CD4-positive, alpha-beta memory T cell (primary cell): ENCODE results near the gene ZBTB33. TPM values are rescaled to one million over a fixed set of nuclear protein-coding genes. Genes with fewer than 3 reads are reported as not detected.

Source experiments
- CTCF ChIA-PET: fragments of 350-600 bp; sonication (Branson Sonifier 250); formaldehyde crosslinking; loops from one replicate; lab custom pipeline; 2021; ENCODE audit warnings: inconsistent platforms; ENCODE audit not compliant: partially characterized antibody; lab: Charles Lee
- POLR2A ChIA-PET: fragments of 350-600 bp; sonication (Branson Sonifier 250); formaldehyde crosslinking; loops from one replicate; lab custom pipeline; 2021; ENCODE audit not compliant: partially characterized antibody; lab: Charles Lee
- DNase-seq, 5 donors: peaks; one replicate each; pipeline versions ENCODE4 v3.0.0 to v3.0.0-alpha.2; 2020 to 2022; ENCODE audit warnings: mixed read lengths in 1 of 5
- H3K27ac ChIP-seq: one replicate; pipeline ENCODE4 v1.7.0; 2013; ENCODE audit warnings: low read depth, low read length
- H3K27me3 ChIP-seq: 2 replicates; pipeline ENCODE4 v1.7.0; 2013; ENCODE audit warnings: mild to moderate bottlenecking, low read length, moderate library complexity; ENCODE audit not compliant: insufficient read depth
- H3K36me3 ChIP-seq: 2 replicates; pipeline ENCODE4 v1.7.0; 2013; ENCODE audit warnings: mild to moderate bottlenecking, low read length, moderate library complexity; ENCODE audit not compliant: insufficient read depth
- H3K4me1 ChIP-seq: 2 replicates; pipeline ENCODE4 v1.7.0; 2013; ENCODE audit warnings: mild to moderate bottlenecking, low read length, moderate library complexity; ENCODE audit not compliant: insufficient read depth
- H3K4me3 ChIP-seq, 2 donors: one replicate each; pipeline ENCODE4 v1.7.0; 2013; ENCODE audit warnings: low read length in 2 of 2, mild to moderate bottlenecking in 1 of 2
- H3K9me3 ChIP-seq, 2 donors: one replicate each; pipeline ENCODE4 v1.7.0; 2013; ENCODE audit warnings: low read length in 2 of 2, control low read depth in 1 of 2; ENCODE audit not compliant: control insufficient read depth in 1 of 2
- H3K27ac Mint-ChIP-seq, 7 donors: one replicate each; pipeline ENCODE4 v1.8.0; 2020 to 2021; ENCODE audit warnings: mixed read lengths in 7 of 7, mild to moderate bottlenecking in 6 of 7, inconsistent platforms in 3 of 7, moderate library complexity in 3 of 7
- H3K27me3 Mint-ChIP-seq, 2 donors: one replicate each; pipeline ENCODE4 v1.8.0; 2020 to 2021; ENCODE audit warnings: mixed read lengths in 2 of 2
- H3K36me3 Mint-ChIP-seq, 2 donors: one replicate each; pipeline ENCODE4 v1.8.0; 2020 to 2021; ENCODE audit warnings: mixed read lengths in 2 of 2, inconsistent platforms in 1 of 2, mild to moderate bottlenecking in 1 of 2
- H3K4me1 Mint-ChIP-seq, 4 donors: one replicate each; pipeline ENCODE4 v1.8.0; 2020 to 2021; ENCODE audit warnings: mixed read lengths in 4 of 4, mild to moderate bottlenecking in 1 of 4
- H3K4me3 Mint-ChIP-seq, 8 donors: one replicate each; pipeline ENCODE4 v1.8.0; 2020 to 2021; ENCODE audit warnings: mixed read lengths in 8 of 8, mild to moderate bottlenecking in 7 of 8, moderate library complexity in 6 of 8, inconsistent platforms in 3 of 8
- H3K9me3 Mint-ChIP-seq, 8 donors: one replicate each; pipeline ENCODE4 v1.8.0; 2020 to 2021; ENCODE audit warnings: mixed read lengths in 8 of 8, mild to moderate bottlenecking in 5 of 8, inconsistent platforms in 3 of 8, moderate library complexity in 1 of 8
- intact Hi-C: fragments of 100-400 bp; cut with micrococcal nuclease; formaldehyde crosslinking; loops from one replicate; pipeline ENCODE4 v1.15.1; 2023
- polyA plus RNA-seq, 2 donors: library from polyadenylated mRNA; unstranded; fragments of 300-500 nt; fragmentation: Illumina TruSeq; gene quantifications; one replicate each; pipeline ENCODE4 v1.2.3, GENCODE V29; 2021
- total RNA-seq, 2 experiments: library from RNA; stranded (reverse); gene quantifications; one replicate each; pipeline ENCODE4 v1.2.3, GENCODE V29; 2021

Gene ZBTB33
- total and polyA plus RNA-seq, 4 experiments from 2014 or later: 9.5 to 34.6 (median 26.6) TPM

- H3K4me1 ChIP-seq: peaks cover 3% of the 10 kb centered on the region
- no peak for DNase-seq
- H3K27ac ChIP-seq: no peak overlapping the region
- Mint-ChIP-seq H3K4me3 (no peak overlapping the region), H3K36me3 (no peaks in the 10 kb centered on the region), H3K9me3 (peaks cover 0 to 1% (median 0%) of the 10 kb centered on the region in 8 donors), H3K4me1 (peaks cover 0 to 5% (median 3%) of the 10 kb centered on the region in 4 donors), H3K27me3 (no peaks in the 10 kb centered on the region), H3K27ac (no peak overlapping the region)
- no peak overlapping the region for H3K4me3 ChIP-seq
- intact Hi-C loops: no loop called here
- H3K27me3 ChIP-seq: no peaks in the 10 kb centered on the region
- ChIA-PET CTCF (interaction anchor here (1.1 kb wide), 1 partner anchor 45 kb away, joined by 3 read pairs; no protein-coding TSS in a partner anchor), POLR2A (no interaction called here)
- H3K36me3 ChIP-seq: no peaks in the 10 kb centered on the region
- H3K9me3 ChIP-seq: no peaks in the 10 kb centered on the region
These were observed 13.7 kb downstream of the ZBTB33 start for GRCh38 chrX:120264341-120264740.

- Histone ChIP-seq H3K27me3 (no peaks in the 10 kb centered on the region), H3K27ac (no peak overlapping the region), H3K4me1 (peaks cover 10% of the 10 kb centered on the region), H3K36me3 (no peaks in the 10 kb centered on the region), H3K4me3 (no peak overlapping the region), H3K9me3 (no peaks in the 10 kb centered on the region)
- Mint-ChIP-seq H3K36me3 (no peaks in the 10 kb centered on the region), H3K27me3 (no peaks in the 10 kb centered on the region), H3K9me3 (peaks cover 0 to 1% (median 0%) of the 10 kb centered on the region in 8 donors), H3K4me3 (no peak overlapping the region), H3K4me1 (peaks cover 2 to 15% (median 7%) of the 10 kb centered on the region in 4 donors), H3K27ac (peak overlapping the region; percentile 44 to 90 (median 79))
- intact Hi-C loops: loop anchor here (2.0 kb wide), 1 partner anchor 19 kb away; the partner anchor contains the start of gene ZBTB33
- ChIA-PET CTCF (interaction anchor here (1.1 to 1.2 kb wide), 2 partner anchors 19 to 33 kb away, joined by 3 read pairs; partner anchors contain the start of gene ZBTB33), POLR2A (interaction anchor here (2.4 kb wide), 1 partner anchor 19 kb away, joined by 13 read pairs; the partner anchor contains the start of gene ZBTB33)
- peak in 4 of 5 donors; percentile 7 to 43 (median 34) for DNase-seq
These were observed 18.9 kb downstream of the ZBTB33 start for GRCh38 chrX:120269373-120270035.

GRCh38 chrX:120270567-120270966 is 20.0 kb downstream of the ZBTB33 start:
- H3K9me3 ChIP-seq: no peaks in the 10 kb centered on the region
- Mint-ChIP-seq H3K4me3 (no peak overlapping the region), H3K27ac (peak overlapping the region in 1 of 7 donors; percentile 7), H3K4me1 (peaks cover 2 to 15% (median 7%) of the 10 kb centered on the region in 4 donors), H3K27me3 (no peaks in the 10 kb centered on the region), H3K9me3 (peaks cover 0 to 1% (median 0%) of the 10 kb centered on the region in 8 donors), H3K36me3 (no peaks in the 10 kb centered on the region)
- H3K27me3 ChIP-seq: no peaks in the 10 kb centered on the region
- POLR2A ChIA-PET: interaction anchor here (2.4 kb wide), 1 partner anchor 20 kb away, joined by 13 read pairs; the partner anchor contains the start of gene ZBTB33
- H3K36me3 ChIP-seq: no peaks in the 10 kb centered on the region
- CTCF ChIA-PET: no interaction called here
- DNase-seq: no peak
- H3K4me3 ChIP-seq: no peak overlapping the region
- peaks cover 10% of the 10 kb centered on the region for H3K4me1 ChIP-seq
- intact Hi-C loops: no loop called here
- H3K27ac ChIP-seq: no peak overlapping the region

- Mint-ChIP-seq H3K4me1 (peaks cover 2 to 15% (median 7%) of the 10 kb centered on the region in 4 donors), H3K9me3 (peaks cover 0 to 1% (median 0%) of the 10 kb centered on the region in 8 donors), H3K27ac (no peak overlapping the region), H3K4me3 (no peak overlapping the region), H3K36me3 (no peaks in the 10 kb centered on the region), H3K27me3 (no peaks in the 10 kb centered on the region)
- intact Hi-C loops: no loop called here
- no peak for DNase-seq
- H3K36me3 ChIP-seq: no peaks in the 10 kb centered on the region
- no peak overlapping the region for H3K27ac ChIP-seq
- no peaks in the 10 kb centered on the region for H3K27me3 ChIP-seq
- H3K4me1 ChIP-seq: peaks cover 10% of the 10 kb centered on the region
- no peak overlapping the region for H3K4me3 ChIP-seq
- ChIA-PET CTCF (no interaction called here), POLR2A (no interaction called here)
- H3K9me3 ChIP-seq: no peaks in the 10 kb centered on the region
These were observed 20.6 kb downstream of the ZBTB33 start for GRCh38 chrX:120271218-120271617.

GRCh38 chrX:120274145-120274544 is 23.5 kb downstream of the ZBTB33 start:
- no peaks in the 10 kb centered on the region for H3K27me3 ChIP-seq
- Mint-ChIP-seq H3K4me1 (peaks cover 2 to 13% (median 7%) of the 10 kb centered on the region in 4 donors), H3K27ac (no peak overlapping the region), H3K36me3 (no peaks in the 10 kb centered on the region), H3K27me3 (no peaks in the 10 kb centered on the region), H3K9me3 (peaks cover 0 to 1% (median 0%) of the 10 kb centered on the region in 8 donors), H3K4me3 (no peak overlapping the region)
- ChIA-PET POLR2A (no interaction called here), CTCF (no interaction called here)
- no peaks in the 10 kb centered on the region for H3K9me3 ChIP-seq
- H3K4me1 ChIP-seq: peaks cover 8% of the 10 kb centered on the region
- no peak overlapping the region for H3K4me3 ChIP-seq
- no peak overlapping the region for H3K27ac ChIP-seq
- H3K36me3 ChIP-seq: no peaks in the 10 kb centered on the region
- intact Hi-C loops: no loop called here
- DNase-seq: no peak

GRCh38 chrX:120274958-120275357 is 24.3 kb downstream of the ZBTB33 start:
- Mint-ChIP-seq H3K36me3 (no peaks in the 10 kb centered on the region), H3K4me3 (no peak overlapping the region), H3K27ac (no peak overlapping the region), H3K27me3 (no peaks in the 10 kb centered on the region), H3K4me1 (peaks cover 0 to 5% (median 2%) of the 10 kb centered on the region in 4 donors), H3K9me3 (peaks cover 0 to 1% (median 0%) of the 10 kb centered on the region in 8 donors)
- ChIA-PET POLR2A (no interaction called here), CTCF (interaction anchor here (0.7 kb wide), 1 partner anchor 34 kb away, joined by 3 read pairs; no protein-coding TSS in a partner anchor)
- DNase-seq: no peak
- Histone ChIP-seq H3K4me3 (no peak overlapping the region), H3K9me3 (no peaks in the 10 kb centered on the region), H3K36me3 (no peaks in the 10 kb centered on the region), H3K4me1 (peaks cover under 1% of the 10 kb centered on the region), H3K27ac (no peak overlapping the region), H3K27me3 (no peaks in the 10 kb centered on the region)
- intact Hi-C loops: no loop called here

- H3K4me1 ChIP-seq: no peaks in the 10 kb centered on the region
- no peaks in the 10 kb centered on the region for H3K9me3 ChIP-seq
- no peaks in the 10 kb centered on the region for H3K4me1 Mint-ChIP-seq
- no peaks in the 10 kb centered on the region for H3K27me3 ChIP-seq
- no peak for DNase-seq
- no peaks in the 10 kb centered on the region for H3K36me3 Mint-ChIP-seq
- no peak overlapping the region for H3K27ac ChIP-seq
- peaks cover 0 to 2% (median 0%) of the 10 kb centered on the region in 8 donors for H3K9me3 Mint-ChIP-seq
- H3K4me3 Mint-ChIP-seq: no peak overlapping the region
- CTCF ChIA-PET: no interaction called here
- no peak overlapping the region for H3K27ac Mint-ChIP-seq
- intact Hi-C loops: no loop called here
- no peaks in the 10 kb centered on the region for H3K36me3 ChIP-seq
- H3K27me3 Mint-ChIP-seq: peaks cover 1 to 3% of the 10 kb centered on the region in 2 donors
- no peak overlapping the region for H3K4me3 ChIP-seq
- POLR2A ChIA-PET: no interaction called here
These were observed 30.5 kb downstream of the ZBTB33 start for GRCh38 chrX:120281021-120281624.
